Right atrium auricular region (tissue), 2 donors: Measurements from ENCODE around the gene SSUH2. TPM values are rescaled to one million over a fixed set of nuclear protein-coding genes. Genes with fewer than 3 reads are reported as not detected.

Experiments used
- DNase-seq: peaks from one replicate; pipeline ENCODE4 v3.0.0-alpha.2; 2019; ENCODE audit warnings: low spot score
- H3K27ac ChIP-seq, 2 donors: fragments of 200-600 bp; sonication (generic); 1 replicate in 1 of 2; 2 replicates in 1 of 2; pipeline ENCODE4 v1.5.1; 2016 to 2019
- H3K27me3 ChIP-seq, 2 donors: fragments of 200-600 bp; sonication (generic); one replicate each; pipeline versions ENCODE4 v1.5.1 to v1.6.0; 2017 to 2019
- H3K36me3 ChIP-seq: fragments of 200-600 bp; sonication (generic); one replicate; pipeline ENCODE4 v1.5.1; 2016
- H3K4me1 ChIP-seq, 2 donors: fragments of 200-600 bp; sonication (generic); one replicate each; pipeline versions ENCODE4 v1.5.1 to v1.6.0; 2017 to 2019
- H3K4me3 ChIP-seq, 2 donors: fragments of 200-600 bp; sonication (generic); 1 replicate in 1 of 2; 2 replicates in 1 of 2; pipeline ENCODE4 v1.5.1; 2017 to 2019; ENCODE audit warnings: mild to moderate bottlenecking in 1 of 2, moderate library complexity in 1 of 2
- H3K9me3 ChIP-seq, 2 donors: fragments of 200-600 bp; sonication (generic); one replicate each; pipeline ENCODE4 v1.5.1; 2019
- total RNA-seq, 2 donors: library from RNA; depleted of rRNA; stranded (reverse); fragments of >200 nt; gene quantifications; one replicate each; pipeline ENCODE4 v1.1.0, GENCODE V29; 2016
- TF ChIP-seq, protein P1 (sequence below), 2 donors: fragments of 200-600 bp; sonication (generic); IDR thresholded peaks; one replicate each; pipeline ENCODE4 v1.5.1; 2019; ENCODE audit warnings: antibody characterized with exemption in 2 of 2

Gene SSUH2
- total RNA-seq, 2 donors from 2014 or later = 0.59 to 0.82 TPM

DNA sequence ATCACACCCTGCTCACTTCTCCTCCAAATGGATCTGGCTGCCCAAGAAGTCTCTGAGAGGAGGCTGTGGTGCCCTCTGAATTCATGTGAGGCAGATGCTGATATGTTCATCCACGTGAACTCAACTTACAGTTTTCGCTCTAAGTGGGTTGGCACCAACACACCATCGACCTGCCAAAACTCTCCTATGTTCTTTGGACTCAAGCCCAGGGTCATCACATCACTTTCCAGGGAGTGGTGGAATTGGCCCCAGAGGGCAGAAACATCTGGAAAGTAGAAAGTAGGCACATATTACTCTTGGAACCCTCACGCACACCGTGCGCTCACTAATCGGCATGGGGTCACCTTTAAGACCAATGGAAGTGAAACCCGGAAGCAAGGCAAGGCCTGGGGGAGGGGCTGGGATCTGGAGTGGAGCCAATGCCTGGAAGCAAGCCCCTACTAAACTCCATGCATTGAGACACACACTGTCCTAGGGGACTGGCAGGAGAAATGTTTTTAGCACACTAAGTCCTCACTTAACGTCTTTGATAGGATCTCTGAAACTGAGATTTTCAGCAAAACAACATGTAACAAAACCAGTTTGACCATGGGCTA lies 41.4 kb downstream of the SSUH2 start:
- Histone ChIP-seq H3K9me3 (no peaks in the 10 kb centered on the region), H3K36me3 (no peaks in the 10 kb centered on the region), H3K27ac (peak overlapping the region; percentile 6 to 14), H3K4me1 (peaks cover 0 to 24% of the 10 kb centered on the region in 2 donors), H3K27me3 (no peaks in the 10 kb centered on the region), H3K4me3 (no peak overlapping the region)
- TF ChIP-seq, protein P1, sequence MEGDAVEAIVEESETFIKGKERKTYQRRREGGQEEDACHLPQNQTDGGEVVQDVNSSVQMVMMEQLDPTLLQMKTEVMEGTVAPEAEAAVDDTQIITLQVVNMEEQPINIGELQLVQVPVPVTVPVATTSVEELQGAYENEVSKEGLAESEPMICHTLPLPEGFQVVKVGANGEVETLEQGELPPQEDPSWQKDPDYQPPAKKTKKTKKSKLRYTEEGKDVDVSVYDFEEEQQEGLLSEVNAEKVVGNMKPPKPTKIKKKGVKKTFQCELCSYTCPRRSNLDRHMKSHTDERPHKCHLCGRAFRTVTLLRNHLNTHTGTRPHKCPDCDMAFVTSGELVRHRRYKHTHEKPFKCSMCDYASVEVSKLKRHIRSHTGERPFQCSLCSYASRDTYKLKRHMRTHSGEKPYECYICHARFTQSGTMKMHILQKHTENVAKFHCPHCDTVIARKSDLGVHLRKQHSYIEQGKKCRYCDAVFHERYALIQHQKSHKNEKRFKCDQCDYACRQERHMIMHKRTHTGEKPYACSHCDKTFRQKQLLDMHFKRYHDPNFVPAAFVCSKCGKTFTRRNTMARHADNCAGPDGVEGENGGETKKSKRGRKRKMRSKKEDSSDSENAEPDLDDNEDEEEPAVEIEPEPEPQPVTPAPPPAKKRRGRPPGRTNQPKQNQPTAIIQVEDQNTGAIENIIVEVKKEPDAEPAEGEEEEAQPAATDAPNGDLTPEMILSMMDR (IDR thresholded peaks at IDR 0.05) = no peak
- peak; percentile 56 for DNase-seq

DNA sequence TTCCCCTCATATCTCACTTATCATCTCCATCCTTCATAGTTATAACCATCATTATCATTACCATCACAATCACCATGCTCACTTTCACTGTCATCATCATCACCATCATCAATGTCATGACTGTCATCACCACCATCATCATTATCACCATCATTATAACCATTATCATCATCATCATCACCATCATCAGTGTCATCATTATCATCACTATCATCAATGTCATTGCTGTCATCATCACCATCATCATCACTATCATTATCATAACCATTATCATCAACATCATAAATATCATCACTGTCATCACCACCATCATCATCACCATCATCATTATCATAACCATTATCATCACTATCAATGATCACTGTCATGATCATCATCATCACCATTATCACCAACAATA lies 44.1 kb downstream of the SSUH2 start:
- Histone ChIP-seq H3K4me1 (peaks cover 0 to 21% of the 10 kb centered on the region in 2 donors), H3K27me3 (no peaks in the 10 kb centered on the region), H3K9me3 (no peaks in the 10 kb centered on the region), H3K4me3 (no peak overlapping the region), H3K36me3 (no peaks in the 10 kb centered on the region), H3K27ac (no peak overlapping the region)
- TF ChIP-seq, protein P1 (IDR thresholded peaks at IDR 0.05) = no peak
- no peak for DNase-seq

DNA sequence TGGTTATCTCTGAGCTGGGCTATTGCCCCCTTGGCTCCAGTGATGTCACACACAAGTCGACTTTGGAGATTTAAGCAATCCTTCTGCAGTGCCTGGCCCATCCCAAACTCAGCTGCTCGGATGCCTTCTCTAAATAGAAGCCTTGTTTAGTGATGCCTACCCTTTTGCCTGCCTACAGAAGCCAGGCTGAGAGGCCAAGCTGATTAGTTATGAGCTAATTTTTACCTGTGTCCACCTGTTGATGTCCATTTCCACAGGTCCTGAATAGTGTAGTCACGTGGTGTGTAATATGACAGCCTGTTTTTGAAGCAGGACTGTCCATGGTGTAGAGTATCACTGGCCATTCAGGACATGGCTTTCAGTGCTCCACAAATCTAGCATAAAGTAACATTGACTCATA lies 45.5 kb downstream of the SSUH2 start:
- DNase-seq = no peak
- no peaks in the 10 kb centered on the region for H3K36me3 ChIP-seq
- TF ChIP-seq, protein P1 (IDR thresholded peaks at IDR 0.05) = no peak
- peak overlapping the region in 1 of 2 donors; percentile 3 for H3K27ac ChIP-seq
- H3K27me3 ChIP-seq = no peaks in the 10 kb centered on the region
- no peaks in the 10 kb centered on the region for H3K9me3 ChIP-seq
- peaks cover 0 to 25% of the 10 kb centered on the region in 2 donors for H3K4me1 ChIP-seq
- no peak overlapping the region for H3K4me3 ChIP-seq

DNA sequence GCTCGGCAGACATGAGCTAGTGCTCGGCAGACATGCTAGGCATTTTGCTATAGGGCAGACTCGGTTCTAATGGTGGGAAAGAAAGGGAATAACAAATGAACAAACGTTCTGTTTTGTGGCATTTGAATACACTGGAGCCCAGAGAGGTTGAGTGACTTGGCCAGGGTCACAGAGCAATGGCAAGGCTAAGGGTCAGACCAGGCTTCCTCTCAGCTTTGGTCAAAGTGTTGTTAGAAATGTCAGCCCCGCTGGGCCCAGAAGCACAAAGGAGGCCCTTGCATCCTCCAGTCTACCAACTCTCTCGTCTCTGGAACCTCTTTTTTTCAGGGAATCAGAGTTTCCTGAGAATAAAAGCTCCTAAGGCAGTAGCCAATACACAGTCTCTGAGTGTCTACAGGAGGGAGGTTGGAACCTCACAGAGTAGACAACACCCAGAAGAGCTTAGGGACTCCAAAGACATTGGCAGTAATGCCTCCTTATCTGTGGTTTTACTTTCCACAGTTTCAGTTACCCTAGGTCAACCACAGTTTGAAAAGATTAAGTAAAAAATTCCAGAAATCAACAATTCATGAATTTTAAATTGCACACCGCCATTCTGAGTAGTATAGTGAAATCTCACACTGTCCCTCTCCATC lies 47.3 kb downstream of the SSUH2 start:
- TF ChIP-seq, protein P1 (IDR thresholded peaks at IDR 0.05) = no peak
- Histone ChIP-seq H3K36me3 (no peaks in the 10 kb centered on the region), H3K27me3 (no peaks in the 10 kb centered on the region), H3K27ac (no peak overlapping the region), H3K4me1 (peaks cover 0 to 25% of the 10 kb centered on the region in 2 donors), H3K9me3 (no peaks in the 10 kb centered on the region), H3K4me3 (no peak overlapping the region)
- DNase-seq = no peak

DNA sequence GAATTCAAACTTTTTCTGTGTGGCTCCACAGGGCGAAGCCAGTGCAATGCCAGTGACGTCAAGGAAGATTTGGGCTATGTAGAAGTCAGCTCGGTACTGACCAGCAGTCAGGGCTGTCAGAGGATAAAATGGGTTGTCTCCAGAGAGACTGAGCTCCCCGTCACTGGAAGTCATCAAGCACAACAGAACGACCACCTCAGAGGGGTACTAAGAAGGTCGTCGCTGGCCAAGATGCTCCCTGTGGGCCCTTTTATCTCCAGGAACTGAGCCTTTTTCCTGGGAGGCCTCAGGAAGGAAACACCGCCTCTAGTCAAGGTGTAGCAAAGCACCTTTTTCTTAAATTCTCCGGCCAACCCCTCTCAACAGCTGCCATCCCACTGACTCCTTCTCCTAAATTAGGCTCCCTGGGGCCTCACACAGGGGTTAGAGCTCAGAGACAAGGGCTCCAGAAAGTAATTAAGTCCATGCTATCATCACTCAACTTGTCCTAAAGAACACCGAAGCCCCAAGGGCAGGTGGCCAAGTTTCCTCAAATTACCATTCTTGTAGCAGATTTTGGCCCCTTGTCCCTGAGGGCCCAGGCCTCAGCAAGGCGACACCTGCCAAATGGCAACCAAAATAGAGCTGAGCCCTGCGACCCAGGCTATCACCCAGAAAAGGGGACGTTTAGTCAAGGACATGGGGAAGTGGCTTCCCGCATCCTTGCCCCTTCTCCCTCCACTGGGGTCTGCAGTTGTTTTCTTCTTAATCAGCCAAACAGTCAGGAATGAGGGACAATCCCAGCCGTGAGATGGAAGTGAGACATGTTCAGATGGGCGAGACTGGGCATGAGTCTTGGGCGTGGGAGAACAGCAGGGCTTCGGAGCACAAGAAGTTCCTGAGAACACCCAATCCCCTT lies 48.0 kb downstream of the SSUH2 start:
- H3K27me3 ChIP-seq = no peaks in the 10 kb centered on the region
- TF ChIP-seq, protein P1 (IDR thresholded peaks at IDR 0.05) = no peak
- H3K4me1 ChIP-seq = peaks cover 0 to 25% of the 10 kb centered on the region in 2 donors
- no peak for DNase-seq
- H3K9me3 ChIP-seq = no peaks in the 10 kb centered on the region
- no peaks in the 10 kb centered on the region for H3K36me3 ChIP-seq
- H3K27ac ChIP-seq = peak overlapping the region in 1 of 2 donors; percentile 29
- H3K4me3 ChIP-seq = no peak overlapping the region
